Stomach (tissue), 4 donors: ENCODE data around the gene SNCB.

ENCODE experiments used
- EP300 ChIP-seq: sonication (generic); formaldehyde crosslinking; IDR thresholded peaks from one replicate; pipeline ENCODE4 v1.6.1; 2017; ENCODE audit warnings: antibody characterized with exemption
- POLR2A ChIP-seq, 4 donors: fragments of 450-650 bp; IDR thresholded peaks; one replicate each; pipeline ENCODE4 v1.6.1; 2016; ENCODE audit warnings: antibody characterized with exemption in 4 of 4, control low read depth in 2 of 4, mild to moderate bottlenecking in 1 of 4, moderate library complexity in 1 of 4
- POLR2AphosphoS5 ChIP-seq, 3 donors: sonication (generic); formaldehyde crosslinking; IDR thresholded peaks; one replicate each; pipeline ENCODE4 v1.6.1; 2016; ENCODE audit warnings: antibody characterized with exemption in 3 of 3
- TF ChIP-seq, protein P1 (sequence below), 7 experiments: fragments of 450-650 bp in 4 of 7; fragments of 200-600 bp in 3 of 7; sonication (generic) in 3 of 7; IDR thresholded peaks; one replicate each; pipeline ENCODE4 v1.5.1; 2016 to 2019; ENCODE audit warnings: antibody characterized with exemption in 7 of 7, control low read depth in 2 of 7, mild to moderate bottlenecking in 1 of 7

DNA sequence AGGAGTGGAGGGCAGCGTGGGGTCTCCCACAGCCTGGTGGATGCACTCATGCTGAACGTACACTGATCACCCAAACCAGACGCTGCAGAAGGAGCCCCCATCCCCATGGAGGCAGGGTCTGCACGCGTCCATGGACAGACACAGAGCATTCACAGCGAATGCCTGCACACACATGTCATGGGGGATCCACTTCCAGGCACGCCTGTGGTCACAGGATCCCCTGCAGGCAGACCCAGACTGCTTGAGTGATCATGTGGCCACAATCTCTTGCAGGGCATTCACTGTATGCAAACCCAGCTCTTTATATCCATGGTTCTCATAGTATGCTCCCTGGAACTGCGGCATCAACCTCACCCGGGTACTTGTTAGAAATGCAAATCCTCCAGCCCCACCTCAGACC is 5.4 kb downstream of the SNCB start:
- no peak for TF ChIP-seq POLR2AphosphoS5 (IDR thresholded peaks at IDR 0.05)
- TF ChIP-seq, protein P1, sequence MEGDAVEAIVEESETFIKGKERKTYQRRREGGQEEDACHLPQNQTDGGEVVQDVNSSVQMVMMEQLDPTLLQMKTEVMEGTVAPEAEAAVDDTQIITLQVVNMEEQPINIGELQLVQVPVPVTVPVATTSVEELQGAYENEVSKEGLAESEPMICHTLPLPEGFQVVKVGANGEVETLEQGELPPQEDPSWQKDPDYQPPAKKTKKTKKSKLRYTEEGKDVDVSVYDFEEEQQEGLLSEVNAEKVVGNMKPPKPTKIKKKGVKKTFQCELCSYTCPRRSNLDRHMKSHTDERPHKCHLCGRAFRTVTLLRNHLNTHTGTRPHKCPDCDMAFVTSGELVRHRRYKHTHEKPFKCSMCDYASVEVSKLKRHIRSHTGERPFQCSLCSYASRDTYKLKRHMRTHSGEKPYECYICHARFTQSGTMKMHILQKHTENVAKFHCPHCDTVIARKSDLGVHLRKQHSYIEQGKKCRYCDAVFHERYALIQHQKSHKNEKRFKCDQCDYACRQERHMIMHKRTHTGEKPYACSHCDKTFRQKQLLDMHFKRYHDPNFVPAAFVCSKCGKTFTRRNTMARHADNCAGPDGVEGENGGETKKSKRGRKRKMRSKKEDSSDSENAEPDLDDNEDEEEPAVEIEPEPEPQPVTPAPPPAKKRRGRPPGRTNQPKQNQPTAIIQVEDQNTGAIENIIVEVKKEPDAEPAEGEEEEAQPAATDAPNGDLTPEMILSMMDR (IDR thresholded peaks at IDR 0.05), result no peak
- no peak for TF ChIP-seq POLR2A (IDR thresholded peaks at IDR 0.05)
- TF ChIP-seq EP300, result no peak
